C4-2B (cell line): ENCODE measurements around the gene TPD52L2.

Experiments used
- CTCF ChIP-seq: fragments of 450-650 bp; conservative IDR thresholded peaks from 2 replicates; pipeline ENCODE4 v1.5.1; 2017; ENCODE audit warnings: mild to moderate bottlenecking
- ZFX ChIP-seq: fragments of 450-650 bp; IDR thresholded peaks from 2 replicates; pipeline ENCODE4 v1.6.1; 2017

- TF ChIP-seq CTCF, result no peak
- no peak for TF ChIP-seq ZFX
These were observed 14.0 kb downstream of the TPD52L2 start for GRCh38 chr20:63878899-63879663.
